Spinal cord (tissue), 10 donors: ENCODE results near the gene URB1. TPM values are rescaled to one million over a fixed set of nuclear protein-coding genes. Genes with fewer than 3 reads are reported as not detected.
A peak's percentile ranks its signal among the peaks of the same experiment; 100 is the strongest.

Experiments
- DNase-seq, 6 donors: peaks; one replicate each; pipeline versions ENCODE4 v3.0.0 to v3.0.0-alpha.2; 2013 to 2015; ENCODE audit warnings: low spot score in 6 of 6, low read depth in 4 of 6
- H3K27ac ChIP-seq: one replicate; pipeline ENCODE4 v1.5.1; 2013; ENCODE audit warnings: low read depth, low read length, control low read depth
- H3K27me3 ChIP-seq: one replicate; pipeline ENCODE4 v1.6.1; 2013; ENCODE audit warnings: low read length; ENCODE audit not compliant: control insufficient read depth, insufficient read depth
- H3K36me3 ChIP-seq: one replicate; pipeline ENCODE4 v1.6.1; 2013; ENCODE audit warnings: low read length; ENCODE audit not compliant: control insufficient read depth, insufficient read depth
- H3K4me1 ChIP-seq: one replicate; pipeline ENCODE4 v1.6.1; 2013; ENCODE audit warnings: low read length; ENCODE audit not compliant: control insufficient read depth, insufficient read depth
- H3K4me3 ChIP-seq: one replicate; pipeline ENCODE4 v1.5.1; 2013; ENCODE audit warnings: low read depth, low read length, control low read depth
- H3K9me3 ChIP-seq: one replicate; pipeline ENCODE4 v1.6.1; 2013; ENCODE audit warnings: low read length; ENCODE audit not compliant: control insufficient read depth, insufficient read depth
- WGBS: methylation state at CpG from one replicate; pipeline ENCODE4 v1.1.5; 2013; ENCODE audit warnings: missing lambda C conversion rate; ENCODE audit not compliant: insufficient coverage; 5-methylcytosine and 5-hydroxymethylcytosine counted together
- polyA plus RNA-seq, 2 donors: library from polyadenylated mRNA; unstranded; fragments of 120-200 nt; gene quantifications; one replicate each; pipeline ENCODE4 v1.2.1, GENCODE V29; 2013; ENCODE audit not compliant: insufficient read length in 2 of 2
- total RNA-seq, 2 donors: library from RNA; depleted of rRNA in 1 of 2; stranded (reverse); fragments of 120-200 nt in 1 of 2; fragments of >200 nt in 1 of 2; gene quantifications; one replicate each; pipeline versions ENCODE4 v1.2.3 to v1.2.4, GENCODE V29; 2013 to 2014
- donor health status: healthy.

URB1 gene
- total and polyA plus RNA-seq, 4 donors: 15.9 to 18.3 (median 17.1) TPM

- DNase-seq: no peak
- peak overlapping the region; percentile 44 for H3K27ac ChIP-seq
- no peaks in the 10 kb centered on the region for H3K9me3 ChIP-seq
- WGBS: 80% methylated on average over 2 of the region's 3 CpGs
- peaks cover 29% of the 10 kb centered on the region for H3K4me1 ChIP-seq
- peaks cover 21% of the 10 kb centered on the region for H3K36me3 ChIP-seq
- H3K27me3 ChIP-seq: no peaks in the 10 kb centered on the region
- no peak overlapping the region for H3K4me3 ChIP-seq
Measured at GRCh38 chr21:32329776-32330175, 63.0 kb downstream of the URB1 start.

GRCh38 chr21:32329331-32329730 is 63.5 kb downstream of the URB1 start:
- peak in 3 of 6 donors; percentile 62 to 79 (median 67) for DNase-seq
- Histone ChIP-seq H3K4me1 (peaks cover 25% of the 10 kb centered on the region), H3K9me3 (no peaks in the 10 kb centered on the region), H3K36me3 (peaks cover 21% of the 10 kb centered on the region), H3K27ac (peak overlapping the region; percentile 44), H3K27me3 (no peaks in the 10 kb centered on the region), H3K4me3 (no peak overlapping the region)
- WGBS: 54% methylated on average over 1 of the region's 2 CpGs

GRCh38 chr21:32328595-32328994 is 64.2 kb downstream of the URB1 start:
- WGBS: no CpG with 5 or more reads among the region's 3 CpGs
- H3K27ac ChIP-seq: peak overlapping the region; percentile 44
- DNase-seq: no peak
- peaks cover 21% of the 10 kb centered on the region for H3K36me3 ChIP-seq
- H3K4me1 ChIP-seq: peaks cover 18% of the 10 kb centered on the region
- H3K27me3 ChIP-seq: no peaks in the 10 kb centered on the region
- no peak overlapping the region for H3K4me3 ChIP-seq
- no peaks in the 10 kb centered on the region for H3K9me3 ChIP-seq

GRCh38 chr21:32325706-32326105 is 67.1 kb downstream of the URB1 start:
- no peaks in the 10 kb centered on the region for H3K9me3 ChIP-seq
- no peak overlapping the region for H3K4me3 ChIP-seq
- DNase-seq: peak in 2 of 6 donors; percentile 69 to 78
- H3K4me1 ChIP-seq: peaks cover 9% of the 10 kb centered on the region
- H3K36me3 ChIP-seq: peaks cover 43% of the 10 kb centered on the region
- 47% methylated on average over 3 of the region's 8 CpGs for WGBS
- no peaks in the 10 kb centered on the region for H3K27me3 ChIP-seq
- H3K27ac ChIP-seq: peak overlapping the region; percentile 12

- Histone ChIP-seq H3K27me3 (no peaks in the 10 kb centered on the region), H3K4me1 (peaks cover 17% of the 10 kb centered on the region), H3K4me3 (no peak overlapping the region), H3K27ac (no peak overlapping the region), H3K9me3 (no peaks in the 10 kb centered on the region), H3K36me3 (peaks cover 65% of the 10 kb centered on the region)
- 92% methylated on average over 10 of the region's 10 CpGs for WGBS
- DNase-seq: no peak
Measured at GRCh38 chr21:32322676-32323075, 70.1 kb downstream of the URB1 start.

GRCh38 chr21:32322103-32322502 is 70.7 kb downstream of the URB1 start:
- Histone ChIP-seq H3K4me3 (no peak overlapping the region), H3K36me3 (peaks cover 71% of the 10 kb centered on the region), H3K27me3 (no peaks in the 10 kb centered on the region), H3K9me3 (no peaks in the 10 kb centered on the region), H3K27ac (no peak overlapping the region), H3K4me1 (peaks cover 17% of the 10 kb centered on the region)
- no peak for DNase-seq
- 92% methylated on average over 11 of the region's 12 CpGs for WGBS

GRCh38 chr21:32321480-32321879 is 71.3 kb downstream of the URB1 start:
- Histone ChIP-seq H3K27me3 (no peaks in the 10 kb centered on the region), H3K4me3 (no peak overlapping the region), H3K9me3 (no peaks in the 10 kb centered on the region), H3K27ac (no peak overlapping the region), H3K4me1 (peaks cover 17% of the 10 kb centered on the region), H3K36me3 (peaks cover 77% of the 10 kb centered on the region)
- no peak for DNase-seq
- WGBS: 94% methylated on average over 8 of the region's 13 CpGs

- peaks cover 16% of the 10 kb centered on the region for H3K4me1 ChIP-seq
- no peak for DNase-seq
- H3K27me3 ChIP-seq: no peaks in the 10 kb centered on the region
- no peak overlapping the region for H3K27ac ChIP-seq
- H3K9me3 ChIP-seq: no peaks in the 10 kb centered on the region
- 88% methylated on average over 7 of the region's 13 CpGs for WGBS
- peaks cover 85% of the 10 kb centered on the region for H3K36me3 ChIP-seq
- no peak overlapping the region for H3K4me3 ChIP-seq
Measured at GRCh38 chr21:32320726-32321125, 72.1 kb downstream of the URB1 start.

- H3K27me3 ChIP-seq: no peaks in the 10 kb centered on the region
- no peak overlapping the region for H3K27ac ChIP-seq
- H3K36me3 ChIP-seq: peaks cover 90% of the 10 kb centered on the region
- H3K4me1 ChIP-seq: peaks cover 12% of the 10 kb centered on the region
- no peak overlapping the region for H3K4me3 ChIP-seq
- 61% methylated on average over 6 of the region's 6 CpGs for WGBS
- DNase-seq: peak in 2 of 6 donors; percentile 22 to 42
- H3K9me3 ChIP-seq: no peaks in the 10 kb centered on the region
Measured at GRCh38 chr21:32320059-32320458, 72.8 kb downstream of the URB1 start.

GRCh38 chr21:32319012-32319411 is 73.8 kb downstream of the URB1 start:
- 98% methylated on average over 7 of the region's 7 CpGs for WGBS
- H3K4me1 ChIP-seq: peaks cover 10% of the 10 kb centered on the region

More at GRCh38 chr21:32319012-32319411, 73.8 kb downstream of the URB1 start:
- Histone ChIP-seq H3K4me3 (no peak overlapping the region), H3K36me3 (peaks cover 90% of the 10 kb centered on the region), H3K27ac (no peak overlapping the region), H3K27me3 (no peaks in the 10 kb centered on the region), H3K9me3 (no peaks in the 10 kb centered on the region)
- DNase-seq: no peak
